ENCODE data around the gene PLPP4. TPM values are rescaled to one million over a fixed set of nuclear protein-coding genes. Genes with fewer than 3 reads are reported as not detected.

The PLPP4 gene
- total and polyA plus RNA-seq, 2 experiments from 2014 or later: 30.0 to 34.4 TPM

DNA sequence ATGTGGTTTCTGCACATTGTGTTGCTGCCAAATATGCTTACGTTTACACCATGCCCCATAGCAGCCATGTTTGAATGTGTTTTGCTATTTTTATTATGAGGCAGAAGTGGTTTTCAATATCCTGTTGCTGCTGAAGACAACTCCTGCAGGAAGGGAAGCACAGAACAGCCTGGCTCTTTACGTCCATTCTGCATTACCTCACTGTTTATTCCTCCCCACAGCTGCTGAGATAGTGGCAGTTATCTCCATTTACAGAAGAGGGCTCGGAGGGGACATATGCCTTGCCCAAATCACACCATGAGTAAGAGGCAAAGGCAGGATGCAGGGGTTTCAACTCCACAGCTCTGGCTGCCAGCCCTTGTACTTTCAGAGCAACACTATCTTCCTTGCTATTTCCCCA lies 35.3 kb downstream of the PLPP4 start:
- no peaks in the 10 kb centered on the region for H4K20me1 ChIP-seq (ENCODE audit: insufficient read depth)
- in situ Hi-C loops (cut with MboI): no loop called here
- no peak overlapping the region for H3K27ac ChIP-seq
- no peaks in the 10 kb centered on the region for H3K36me3 ChIP-seq (ENCODE audit: low read depth)
- TF ChIP-seq EZH2phosphoT487 (IDR thresholded peaks at IDR 0.05; ENCODE audit: insufficient read depth, low read depth) (no peak), EZH2 (IDR thresholded peaks at IDR 0.05; ENCODE audit: insufficient read depth, poor library complexity, severe bottlenecking) (no peak)
- DNase-seq: no peak
- H3K79me2 ChIP-seq (ENCODE audit: insufficient read depth): peaks cover 47% of the 10 kb centered on the region; the same call in 1 of the 2 replicates
- no peaks in the 10 kb centered on the region for H3K9me3 ChIP-seq (ENCODE audit: low read depth)
- WGBS, 2 experiments (ENCODE audit: low coverage in 1 of 2, low lambda C conversion rate in 2 of 2, missing lambda C conversion rate in 2 of 2): 83 to 92% methylated on average over 3 of the region's 3 CpGs
- H3K9ac ChIP-seq: no peak overlapping the region
- no peak overlapping the region for H3K4me2 ChIP-seq (ENCODE audit: unreplicated experiment)
- no peaks in the 10 kb centered on the region for H3F3A ChIP-seq (ENCODE audit: insufficient read depth)
- no peaks in the 10 kb centered on the region for H3K27me3 ChIP-seq (replicated peaks; ENCODE audit: insufficient read depth)
- H2AFZ ChIP-seq: no peak overlapping the region
- H3K4me1 ChIP-seq (ENCODE audit: insufficient read depth): no peaks in the 10 kb centered on the region
- no peaks in the 10 kb centered on the region for H3K9me2 ChIP-seq (ENCODE audit: insufficient read depth)
- no peak overlapping the region for H3K4me3 ChIP-seq

DNA sequence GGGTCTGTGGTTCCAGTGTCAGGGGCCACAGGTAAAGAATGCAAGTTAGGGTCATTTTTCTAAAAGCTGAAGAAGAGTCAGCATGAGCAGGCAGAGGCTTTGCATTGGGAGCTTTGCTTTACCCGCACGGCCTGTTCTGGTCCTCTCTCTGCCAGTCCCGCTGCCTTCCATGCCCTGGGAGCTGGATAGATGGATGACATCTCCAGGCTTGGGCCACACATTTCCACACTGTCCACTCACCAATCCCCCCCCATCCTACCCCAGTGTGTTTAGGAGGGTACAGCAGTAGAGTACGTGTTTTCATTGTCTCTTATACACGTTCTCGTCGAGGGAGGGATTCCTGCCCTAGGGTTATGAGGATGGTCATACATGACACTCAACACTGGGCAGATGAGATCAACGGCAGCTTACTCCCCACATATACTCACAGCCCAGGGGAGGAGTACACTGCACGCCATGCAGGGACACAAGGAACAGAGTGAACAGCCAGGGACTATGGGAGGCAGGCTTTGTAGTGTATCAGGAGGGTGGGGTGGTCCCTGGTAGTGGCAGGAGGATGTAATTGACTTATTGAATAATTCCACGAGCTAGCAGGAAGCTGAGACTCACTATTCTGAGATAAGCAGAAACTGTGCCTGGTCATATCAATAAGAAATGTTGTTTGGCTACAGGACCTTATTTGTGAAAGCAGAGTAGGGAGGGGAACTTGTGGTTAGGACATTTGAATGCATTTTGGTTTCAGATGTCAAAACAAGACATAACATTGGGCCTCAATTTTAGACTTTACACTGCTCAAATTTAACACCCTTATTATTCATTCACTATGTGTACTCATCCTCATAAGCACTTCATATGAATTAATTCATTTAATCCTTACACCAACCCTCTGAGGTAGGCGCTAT lies 36.6 kb downstream of the PLPP4 start:
- DNase-seq: no peak
- H3K9me2 ChIP-seq (ENCODE audit: insufficient read depth): no peaks in the 10 kb centered on the region
- no peaks in the 10 kb centered on the region for H4K20me1 ChIP-seq (ENCODE audit: insufficient read depth)
- H3K27ac ChIP-seq: no peak overlapping the region
- WGBS, 2 experiments (ENCODE audit: low coverage in 1 of 2, low lambda C conversion rate in 2 of 2, missing lambda C conversion rate in 2 of 2): 91% methylated on average over 11 of the region's 11 CpGs
- no peak for TF ChIP-seq EZH2 (IDR thresholded peaks at IDR 0.05; ENCODE audit: insufficient read depth, poor library complexity, severe bottlenecking)
- TF ChIP-seq EZH2phosphoT487 (IDR thresholded peaks at IDR 0.05; ENCODE audit: insufficient read depth, low read depth): no peak
- peaks cover 47% of the 10 kb centered on the region; the same call in 1 of the 2 replicates for H3K79me2 ChIP-seq (ENCODE audit: insufficient read depth)
- H3K4me2 ChIP-seq (ENCODE audit: unreplicated experiment): no peak overlapping the region
- no peak overlapping the region for H3K9ac ChIP-seq
- H2AFZ ChIP-seq: no peak overlapping the region
- H3K4me3 ChIP-seq: no peak overlapping the region
- H3K4me1 ChIP-seq (ENCODE audit: insufficient read depth): no peaks in the 10 kb centered on the region
- H3K36me3 ChIP-seq (ENCODE audit: low read depth): no peaks in the 10 kb centered on the region
- in situ Hi-C loops (cut with MboI): no loop called here
- no peaks in the 10 kb centered on the region for H3F3A ChIP-seq (ENCODE audit: insufficient read depth)
- H3K9me3 ChIP-seq (ENCODE audit: low read depth): no peaks in the 10 kb centered on the region
- H3K27me3 ChIP-seq (replicated peaks; ENCODE audit: insufficient read depth): no peaks in the 10 kb centered on the region

DNA sequence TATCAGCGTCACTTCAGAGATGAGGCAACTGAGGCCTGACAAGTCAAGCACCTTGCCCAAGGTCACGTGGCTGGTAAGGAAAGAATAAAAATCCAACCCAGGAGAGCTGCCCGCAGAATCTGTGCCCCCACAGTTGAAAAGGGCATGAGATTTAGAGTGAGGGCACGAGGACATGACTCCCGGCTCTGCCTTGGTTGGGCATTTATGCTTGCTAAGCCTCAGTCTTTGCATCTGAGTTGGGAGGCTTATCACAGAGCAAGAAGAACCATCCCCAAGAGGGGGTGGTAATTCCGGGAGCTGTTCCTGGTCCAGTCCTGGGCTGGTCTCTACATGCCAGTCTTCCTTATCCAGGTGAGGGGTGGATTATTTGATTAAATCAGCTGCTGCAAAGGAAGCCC lies 37.3 kb downstream of the PLPP4 start:
- no peaks in the 10 kb centered on the region for H4K20me1 ChIP-seq (ENCODE audit: insufficient read depth)
- no peak overlapping the region for H3K4me2 ChIP-seq (ENCODE audit: unreplicated experiment)
- H3K79me2 ChIP-seq (ENCODE audit: insufficient read depth): peaks cover 54% of the 10 kb centered on the region

DNA sequence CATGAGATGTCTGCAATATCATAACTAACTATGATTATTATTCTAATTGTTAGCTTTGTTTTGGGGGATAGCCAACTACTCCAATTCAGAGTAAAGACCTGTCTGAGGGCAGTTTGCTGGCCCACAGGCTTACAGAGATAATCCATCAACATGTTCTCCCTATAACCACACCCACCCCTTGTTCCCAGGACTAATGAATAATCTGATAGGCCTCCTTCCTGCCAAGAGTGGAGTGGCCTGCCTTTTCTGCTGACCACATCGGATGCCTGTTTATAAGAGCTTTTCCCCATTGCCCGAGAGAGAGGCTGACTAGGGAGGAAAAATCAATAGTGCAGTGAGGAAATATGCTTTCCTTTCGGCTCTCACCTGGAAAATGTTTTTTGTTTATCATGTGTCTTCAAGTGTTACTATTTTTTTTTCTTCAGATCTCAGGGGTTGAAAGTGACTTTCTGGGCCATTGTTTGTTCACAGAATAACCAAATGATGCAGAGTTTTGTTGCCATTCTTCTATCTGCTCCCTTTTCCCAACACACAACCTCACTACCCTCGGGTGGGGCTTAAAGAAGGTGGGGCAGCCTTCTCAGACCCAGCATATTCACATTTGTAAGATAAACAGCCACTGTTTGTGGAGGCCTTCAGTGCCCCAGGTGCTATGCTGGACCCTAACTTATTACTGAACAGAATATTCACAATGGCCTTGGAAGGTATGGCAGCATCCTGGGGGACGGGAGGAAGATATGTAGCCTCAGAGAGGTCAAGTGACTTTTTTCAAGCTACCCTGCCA lies 38.4 kb downstream of the PLPP4 start:
- Histone ChIP-seq H3K36me3 (ENCODE audit: low read depth) (no peaks in the 10 kb centered on the region), H3F3A (ENCODE audit: insufficient read depth) (no peaks in the 10 kb centered on the region), H3K27me3 (replicated peaks; ENCODE audit: insufficient read depth) (no peaks in the 10 kb centered on the region), H3K4me3 (no peak overlapping the region), H4K20me1 (ENCODE audit: insufficient read depth) (no peaks in the 10 kb centered on the region), H3K4me2 (ENCODE audit: unreplicated experiment) (no peak overlapping the region), H3K9ac (no peak overlapping the region), H3K27ac (no peak overlapping the region), H3K9me2 (ENCODE audit: insufficient read depth) (no peaks in the 10 kb centered on the region), H2AFZ (no peak overlapping the region), H3K4me1 (ENCODE audit: insufficient read depth) (no peaks in the 10 kb centered on the region), H3K79me2 (ENCODE audit: insufficient read depth) (peaks cover 62% of the 10 kb centered on the region), H3K9me3 (ENCODE audit: low read depth) (no peaks in the 10 kb centered on the region)
- in situ Hi-C loops (cut with MboI): no loop called here
- peak; percentile 40 for DNase-seq
- WGBS, 2 experiments (ENCODE audit: low coverage in 1 of 2, low lambda C conversion rate in 2 of 2, missing lambda C conversion rate in 2 of 2): 68 to 71% methylated on average over 5 of the region's 5 CpGs
- TF ChIP-seq EZH2 (IDR thresholded peaks at IDR 0.05; ENCODE audit: insufficient read depth, poor library complexity, severe bottlenecking) (no peak), EZH2phosphoT487 (IDR thresholded peaks at IDR 0.05; ENCODE audit: insufficient read depth, low read depth) (no peak)

More for the DNA sequence above, 37.3 kb downstream of the PLPP4 start:
- H3F3A ChIP-seq (ENCODE audit: insufficient read depth): no peaks in the 10 kb centered on the region
- H2AFZ ChIP-seq: no peak overlapping the region
- 89% methylated on average over 6 of the region's 6 CpGs for WGBS, 2 experiments (ENCODE audit: low coverage in 1 of 2, low lambda C conversion rate in 2 of 2, missing lambda C conversion rate in 2 of 2)
- TF ChIP-seq EZH2 (IDR thresholded peaks at IDR 0.05; ENCODE audit: insufficient read depth, poor library complexity, severe bottlenecking) (no peak), EZH2phosphoT487 (IDR thresholded peaks at IDR 0.05; ENCODE audit: insufficient read depth, low read depth) (no peak)
- H3K9me3 ChIP-seq (ENCODE audit: low read depth): no peaks in the 10 kb centered on the region
- no peaks in the 10 kb centered on the region for H3K4me1 ChIP-seq (ENCODE audit: insufficient read depth)
- no peak overlapping the region for H3K4me3 ChIP-seq
- H3K9ac ChIP-seq: no peak overlapping the region
- H3K27me3 ChIP-seq (replicated peaks; ENCODE audit: insufficient read depth): no peaks in the 10 kb centered on the region
- DNase-seq: no peak
- no peaks in the 10 kb centered on the region for H3K9me2 ChIP-seq (ENCODE audit: insufficient read depth)
- H3K36me3 ChIP-seq (ENCODE audit: low read depth): no peaks in the 10 kb centered on the region
- in situ Hi-C loops (cut with MboI): no loop called here
- no peak overlapping the region for H3K27ac ChIP-seq

All from GM23248 (cell line).